ENCODE measurements around the gene AK2.

DNA sequence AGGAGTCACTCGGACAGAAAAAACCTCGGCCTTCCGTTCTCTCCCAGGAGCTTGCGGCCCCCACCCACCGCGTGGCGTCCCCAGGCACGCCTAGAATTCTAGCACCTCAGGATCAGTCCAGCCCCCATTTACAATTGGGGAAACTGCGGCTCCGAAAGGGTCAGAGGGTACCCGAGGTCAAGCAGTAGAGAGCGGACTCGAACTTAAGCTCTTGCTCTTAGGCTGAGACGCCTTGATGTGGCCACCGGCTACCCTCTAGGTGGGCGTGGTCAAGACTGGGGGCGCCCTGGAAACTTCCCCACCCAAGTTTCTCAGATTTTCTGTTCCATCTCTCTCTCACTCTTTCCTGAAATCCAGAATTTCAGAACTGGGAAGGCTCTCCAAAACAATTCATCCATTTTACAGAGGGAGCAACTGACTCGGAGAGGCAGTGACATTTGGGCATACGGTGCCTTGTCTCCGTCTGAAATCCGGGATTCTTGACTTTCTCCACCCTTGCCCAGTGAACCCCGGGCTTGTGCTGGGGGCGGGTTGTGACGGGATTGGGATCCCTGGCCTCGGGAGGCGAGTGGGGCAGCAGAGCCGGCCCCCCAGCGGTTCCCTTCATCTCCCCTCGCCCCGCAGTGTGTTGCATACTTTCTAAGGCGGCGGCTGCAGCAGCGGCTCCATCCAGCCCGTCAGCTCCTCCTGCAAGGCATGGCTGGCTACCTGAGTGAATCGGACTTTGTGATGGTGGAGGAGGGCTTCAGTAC, 45.0 kb upstream of the AK2 start:
- TF ChIP-seq, protein P1, sequence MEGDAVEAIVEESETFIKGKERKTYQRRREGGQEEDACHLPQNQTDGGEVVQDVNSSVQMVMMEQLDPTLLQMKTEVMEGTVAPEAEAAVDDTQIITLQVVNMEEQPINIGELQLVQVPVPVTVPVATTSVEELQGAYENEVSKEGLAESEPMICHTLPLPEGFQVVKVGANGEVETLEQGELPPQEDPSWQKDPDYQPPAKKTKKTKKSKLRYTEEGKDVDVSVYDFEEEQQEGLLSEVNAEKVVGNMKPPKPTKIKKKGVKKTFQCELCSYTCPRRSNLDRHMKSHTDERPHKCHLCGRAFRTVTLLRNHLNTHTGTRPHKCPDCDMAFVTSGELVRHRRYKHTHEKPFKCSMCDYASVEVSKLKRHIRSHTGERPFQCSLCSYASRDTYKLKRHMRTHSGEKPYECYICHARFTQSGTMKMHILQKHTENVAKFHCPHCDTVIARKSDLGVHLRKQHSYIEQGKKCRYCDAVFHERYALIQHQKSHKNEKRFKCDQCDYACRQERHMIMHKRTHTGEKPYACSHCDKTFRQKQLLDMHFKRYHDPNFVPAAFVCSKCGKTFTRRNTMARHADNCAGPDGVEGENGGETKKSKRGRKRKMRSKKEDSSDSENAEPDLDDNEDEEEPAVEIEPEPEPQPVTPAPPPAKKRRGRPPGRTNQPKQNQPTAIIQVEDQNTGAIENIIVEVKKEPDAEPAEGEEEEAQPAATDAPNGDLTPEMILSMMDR (IDR thresholded peaks at IDR 0.05), result no peak
- TF ChIP-seq POLR2A (IDR thresholded peaks at IDR 0.05) (no peak), EP300 (IDR thresholded peaks at IDR 0.05) (no peak)
